Panc1 (cell line): ENCODE results near the gene GUK1.

Experiments used
- CTCF ChIP-seq: fragments of 450-650 bp; IDR thresholded peaks from 2 replicates; pipeline ENCODE4 v1.5.1; 2017; ENCODE audit warnings: mild to moderate bottlenecking
- POLR2AphosphoS5 ChIP-seq: IDR thresholded peaks from 2 replicates; pipeline ENCODE4 v1.6.1; 2012; ENCODE audit warnings: mild to moderate bottlenecking, low read depth, low read length, moderate library complexity
- REST ChIP-seq, 2 experiments: IDR thresholded peaks; 2 replicates each; pipeline ENCODE4 v1.6.1; 2011 to 2012; ENCODE audit warnings: low read depth in 2 of 2, control low read depth in 1 of 2, low read length in 1 of 2, mild to moderate bottlenecking in 1 of 2, moderate library complexity in 1 of 2; ENCODE audit not compliant: insufficient read depth in 1 of 2

DNA sequence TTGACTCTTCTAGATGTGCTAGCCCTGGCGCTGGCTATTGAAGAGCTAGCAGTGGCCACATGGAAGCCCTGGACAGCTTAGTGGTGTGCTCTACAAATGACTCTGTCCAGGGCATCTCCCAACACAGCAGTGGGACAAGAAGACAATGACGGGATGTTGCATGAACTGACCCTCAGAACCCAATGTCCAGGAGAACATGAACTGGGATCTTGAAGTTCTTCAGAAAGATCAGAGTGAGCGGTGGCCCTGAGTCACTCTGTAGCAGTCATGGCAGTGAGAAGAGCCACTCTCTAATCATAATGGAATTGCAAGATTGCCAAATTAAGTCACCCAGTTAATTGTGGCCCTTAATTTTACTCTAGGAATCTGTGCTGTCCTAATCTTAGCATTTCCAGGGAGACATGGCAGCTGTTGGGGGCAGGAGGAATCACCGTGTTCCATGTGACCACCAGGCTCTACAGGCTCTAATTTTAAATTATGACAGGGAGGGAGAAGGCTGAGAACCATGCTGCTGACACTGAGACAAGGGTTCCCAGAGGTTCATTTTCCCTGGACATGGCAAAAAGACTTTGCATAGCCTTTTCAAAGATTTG lies 57.6 kb downstream of the GUK1 start:
- TF ChIP-seq CTCF, result no peak
- no peak for TF ChIP-seq POLR2AphosphoS5
- TF ChIP-seq REST (IDR thresholded peaks at IDR 0.05; ENCODE audit: insufficient read depth in 1 of 2, low read depth in 2 of 2, low read length in 1 of 2), result no peak
